GM21576 (cell line): ENCODE measurements around the gene BRF1.

ENCODE experiments used
- ATAC-seq: cut with Tn5 transposase; IDR thresholded peaks from one replicate; pipeline ENCODE4 v1.9.1; 2021; ENCODE audit warnings: mild to moderate bottlenecking, moderate library complexity; ENCODE audit not compliant: unreplicated experiment

Gene BRF1

DNA sequence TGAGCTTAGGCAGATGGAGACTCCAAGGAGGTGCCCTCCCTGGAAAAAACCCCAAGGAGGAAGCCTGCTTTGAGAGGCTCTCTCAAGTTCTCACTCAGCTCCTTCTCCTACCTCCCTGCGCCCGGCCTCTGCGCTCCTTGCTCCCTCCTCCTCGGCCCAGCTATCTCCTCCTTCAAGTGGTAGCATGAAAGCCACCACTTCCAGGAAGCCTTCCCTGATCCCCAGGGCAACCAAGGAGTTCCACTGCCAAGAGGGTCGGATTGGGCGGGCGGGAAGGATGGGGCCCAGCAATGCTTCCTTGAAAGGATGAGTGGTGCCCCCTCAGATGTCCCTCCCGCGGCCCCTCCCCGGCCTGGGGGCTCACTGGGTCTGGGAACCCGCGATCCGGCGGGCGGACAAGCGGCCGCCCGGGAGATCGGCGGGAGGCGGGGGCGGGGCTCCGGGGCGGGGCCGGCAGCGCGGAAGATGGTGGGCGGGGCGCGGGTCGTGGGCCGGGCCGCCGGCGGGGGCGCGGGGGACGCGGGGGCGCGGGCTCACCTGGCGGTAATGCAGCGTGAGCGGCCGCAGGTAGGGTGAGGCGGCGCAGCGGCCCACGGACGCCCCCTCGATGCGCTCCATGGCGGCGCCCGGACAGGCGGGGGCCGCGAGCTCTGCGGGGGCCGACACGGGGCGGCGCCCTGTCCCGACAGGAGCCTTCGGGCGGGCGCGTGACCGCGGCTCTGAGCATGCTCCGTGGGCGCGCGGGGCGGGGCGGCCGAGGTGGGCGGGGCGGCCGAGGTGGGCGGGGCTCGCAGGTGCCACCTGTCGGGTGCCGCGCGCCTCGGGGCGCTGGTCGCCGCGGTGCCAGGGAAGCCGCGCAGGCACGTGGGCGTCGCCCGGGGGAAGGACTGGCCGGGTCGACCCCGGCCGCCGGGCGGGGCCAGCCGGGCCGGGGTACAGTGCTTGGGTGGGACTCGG lies 119.9 kb downstream of the BRF1 start, which contains the start of gene NUDT14:
NUDT14 (minus strand) TSS at position 721 of the 957 bp plus-strand sequence; CDS start at position 618, 103 bp downstream.
- peak; percentile 35 for ATAC-seq

DNA sequence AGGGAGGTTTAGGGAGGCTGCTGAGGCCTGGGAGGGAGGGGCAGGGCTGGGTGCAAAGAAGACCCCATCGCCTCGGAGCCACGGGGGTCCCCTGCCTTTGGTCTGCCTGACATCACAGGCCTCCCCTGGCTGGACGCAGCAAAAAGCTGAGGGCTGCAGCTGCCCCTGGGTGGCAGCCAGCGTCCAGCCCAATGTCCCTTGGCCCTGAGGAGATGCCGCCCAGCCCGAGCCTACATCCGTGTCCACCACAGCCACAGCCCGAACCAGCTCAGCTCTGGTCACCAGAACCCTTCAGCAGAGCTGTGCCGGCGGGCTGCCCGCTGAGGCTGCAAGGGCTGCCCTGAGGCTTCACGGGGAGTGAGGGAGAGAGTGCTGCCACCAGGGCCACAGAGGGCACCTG lies 121.6 kb downstream of the BRF1 start:
- ATAC-seq = no peak

DNA sequence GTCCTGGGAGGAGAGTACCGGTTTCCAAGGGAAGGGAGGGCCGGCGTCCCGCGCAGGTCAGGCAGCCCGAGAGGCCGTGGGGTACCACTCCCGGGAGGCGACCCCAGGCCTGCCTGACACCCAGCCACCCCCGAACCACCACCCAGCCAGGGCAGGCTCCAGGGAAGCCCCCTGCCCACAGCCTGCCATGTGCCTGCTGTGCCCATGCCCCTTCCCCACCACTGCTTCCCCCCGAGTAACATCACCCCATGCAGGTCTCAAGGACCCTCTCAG lies 122.0 kb downstream of the BRF1 start:
- no peak for ATAC-seq

DNA sequence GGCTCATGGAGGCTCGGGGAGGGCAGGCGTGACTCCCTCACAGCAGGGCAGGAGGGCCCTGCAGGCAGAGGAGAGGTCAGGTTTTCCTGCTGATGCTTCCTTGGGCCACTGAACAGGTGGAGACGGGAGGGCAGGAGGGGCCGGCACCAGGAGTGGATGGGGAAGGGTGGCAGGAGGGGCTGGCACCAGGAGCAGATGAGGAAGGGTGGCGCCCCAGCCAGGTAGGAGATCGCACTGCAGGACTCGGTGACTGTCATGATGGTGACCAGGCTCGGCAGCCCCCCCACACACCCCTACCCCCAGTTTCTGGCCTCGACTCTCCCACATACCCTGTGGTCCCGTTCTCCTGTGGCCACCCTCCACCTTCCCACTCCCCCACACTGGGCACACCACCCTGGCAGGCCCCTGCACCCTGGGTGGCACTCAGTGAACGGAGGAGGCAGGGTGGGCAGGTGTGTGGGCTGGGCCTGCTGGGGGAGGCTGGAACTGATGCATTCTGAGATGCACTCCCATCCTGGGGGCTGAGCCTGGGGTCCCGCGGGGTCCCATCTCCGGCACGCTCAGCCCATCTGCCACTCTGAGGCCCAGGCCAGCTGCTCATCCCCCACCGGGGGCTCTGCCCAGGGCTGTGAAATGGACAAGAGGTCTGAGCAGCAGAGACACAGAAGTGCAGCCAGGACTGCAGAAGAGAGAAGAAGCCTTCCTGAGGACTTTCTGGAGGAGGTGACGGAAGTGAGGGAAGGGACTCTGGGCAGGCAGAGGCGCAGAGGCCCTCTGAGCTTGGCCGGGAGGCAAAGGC lies 122.5 kb downstream of the BRF1 start:
- no peak for ATAC-seq

DNA sequence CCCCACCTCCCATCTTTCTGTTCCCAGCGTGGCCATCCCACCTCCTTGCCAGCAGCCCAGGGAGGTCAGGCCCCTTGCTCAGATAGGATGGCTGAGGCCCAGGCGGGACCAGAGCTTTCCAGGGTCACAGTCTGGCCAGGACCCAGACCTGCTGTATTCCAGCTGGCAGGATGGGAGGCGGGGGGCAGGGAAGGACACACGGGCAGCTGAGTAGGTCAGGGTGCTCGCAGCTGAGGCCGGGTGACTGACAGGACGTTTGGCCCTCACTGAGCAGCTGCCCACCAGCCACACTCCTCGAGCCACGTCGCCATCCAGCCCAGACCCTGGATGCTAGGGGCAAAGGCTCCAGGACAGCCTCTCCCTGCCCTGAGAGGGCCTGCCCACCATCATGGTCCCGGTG lies 123.7 kb downstream of the BRF1 start:
- ATAC-seq = no peak

DNA sequence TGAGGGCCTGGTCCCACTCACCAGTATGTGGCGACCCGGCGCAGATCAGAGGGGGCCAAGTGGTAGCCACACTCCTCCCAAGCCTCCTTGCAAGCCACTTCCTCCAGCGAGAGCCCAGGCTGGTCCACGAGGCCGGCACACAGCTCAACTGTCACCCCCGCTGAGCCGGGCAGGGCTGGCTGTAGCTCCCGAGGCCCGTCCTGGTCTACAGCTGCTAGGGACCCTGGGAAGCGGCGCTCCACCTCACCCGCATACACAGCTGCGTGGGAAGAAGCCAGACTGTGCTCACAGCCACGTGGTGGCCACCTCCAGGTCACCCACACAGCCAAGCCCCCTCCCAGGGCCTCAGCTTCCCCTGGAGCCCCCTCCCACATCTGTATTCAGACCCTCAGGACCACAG lies 124.3 kb downstream of the BRF1 start:
- ATAC-seq = no peak

DNA sequence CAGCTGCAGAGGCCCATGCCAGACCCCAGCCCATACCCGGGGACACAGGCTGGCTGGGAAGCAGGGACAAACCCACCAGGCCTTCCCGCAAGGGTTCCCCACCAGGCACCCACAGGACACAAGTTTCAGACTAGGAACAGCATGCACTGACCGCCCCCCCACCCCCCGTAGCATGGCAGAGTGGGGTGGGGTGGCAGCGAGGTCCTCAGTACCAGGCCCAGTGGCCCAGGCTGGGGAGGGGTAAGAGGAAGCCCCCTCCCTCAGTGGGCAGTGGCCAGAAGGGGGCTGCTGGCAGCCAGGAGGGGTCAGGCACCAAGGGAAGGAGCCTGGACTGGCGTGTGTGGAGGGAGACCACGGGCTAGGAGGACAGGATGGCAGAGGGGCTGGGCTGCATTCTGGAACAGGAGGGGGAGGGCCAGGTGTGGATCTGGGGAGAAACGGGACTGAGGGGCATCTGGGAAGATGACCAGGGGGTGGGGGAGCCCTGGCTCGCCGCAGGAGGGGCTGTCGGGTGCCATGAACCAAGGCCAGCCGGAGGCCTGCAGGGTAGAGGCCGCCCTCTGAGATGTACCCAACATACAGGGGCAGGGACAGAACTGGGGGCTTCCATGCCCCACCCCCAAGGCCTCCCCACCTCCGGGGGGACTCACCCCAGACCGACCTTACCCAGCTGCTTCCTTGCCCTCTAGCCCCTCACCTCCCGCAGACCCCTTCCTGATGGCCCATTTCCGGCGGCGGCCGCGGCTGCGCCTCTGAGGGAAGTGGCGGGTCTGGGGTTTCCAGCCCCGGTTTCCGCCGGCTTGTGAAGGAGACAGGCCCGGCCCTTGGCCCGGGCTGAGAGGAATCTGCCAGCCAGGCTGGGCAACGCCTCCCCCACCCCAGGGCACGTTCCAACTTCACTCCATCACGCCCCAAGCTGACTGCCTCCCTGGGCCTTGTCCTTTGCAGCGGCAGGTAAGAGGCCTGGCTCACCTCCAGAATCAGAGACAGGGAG lies 126.6 kb downstream of the BRF1 start:
- ATAC-seq = no peak

DNA sequence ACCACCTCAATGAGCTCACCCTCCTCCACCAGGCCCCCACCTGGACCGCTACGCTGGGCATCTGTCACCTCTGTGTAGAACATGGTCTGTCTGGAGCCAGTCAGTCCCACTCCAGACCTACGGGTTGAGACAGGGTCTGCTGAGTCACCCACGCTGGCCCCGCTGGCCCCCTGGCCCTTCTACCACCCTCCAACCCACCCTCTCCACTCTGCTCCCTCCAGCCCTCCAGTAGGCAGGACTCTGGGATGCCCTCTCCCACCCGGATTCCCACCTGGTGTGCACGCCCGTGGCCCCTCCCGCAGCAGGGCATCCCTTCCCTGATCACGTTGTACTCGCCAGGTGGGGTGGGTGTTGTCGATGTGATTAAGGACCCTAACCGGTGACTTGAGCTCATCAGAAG lies 127.7 kb downstream of the BRF1 start:
- ATAC-seq = no peak

DNA sequence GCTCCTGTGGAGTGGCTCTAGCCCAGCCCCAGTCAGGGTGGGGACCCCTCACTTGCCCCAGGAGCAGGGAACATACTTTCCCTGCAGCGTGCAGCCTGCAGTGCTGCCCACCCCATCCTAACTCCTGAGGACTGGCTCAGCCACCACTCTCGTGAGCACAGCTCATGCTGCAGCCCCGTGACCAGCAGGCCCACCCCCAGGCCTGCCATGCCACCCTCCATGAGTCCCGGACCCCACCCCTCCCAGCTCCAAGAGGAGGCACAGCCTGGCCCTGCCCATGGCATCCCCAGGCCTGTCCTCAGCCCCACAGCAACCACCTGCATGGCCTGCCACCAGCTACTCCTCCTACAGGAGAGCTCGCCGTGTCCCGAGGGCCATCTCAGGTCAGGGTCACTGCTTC lies 128.3 kb downstream of the BRF1 start:
- no peak for ATAC-seq

DNA sequence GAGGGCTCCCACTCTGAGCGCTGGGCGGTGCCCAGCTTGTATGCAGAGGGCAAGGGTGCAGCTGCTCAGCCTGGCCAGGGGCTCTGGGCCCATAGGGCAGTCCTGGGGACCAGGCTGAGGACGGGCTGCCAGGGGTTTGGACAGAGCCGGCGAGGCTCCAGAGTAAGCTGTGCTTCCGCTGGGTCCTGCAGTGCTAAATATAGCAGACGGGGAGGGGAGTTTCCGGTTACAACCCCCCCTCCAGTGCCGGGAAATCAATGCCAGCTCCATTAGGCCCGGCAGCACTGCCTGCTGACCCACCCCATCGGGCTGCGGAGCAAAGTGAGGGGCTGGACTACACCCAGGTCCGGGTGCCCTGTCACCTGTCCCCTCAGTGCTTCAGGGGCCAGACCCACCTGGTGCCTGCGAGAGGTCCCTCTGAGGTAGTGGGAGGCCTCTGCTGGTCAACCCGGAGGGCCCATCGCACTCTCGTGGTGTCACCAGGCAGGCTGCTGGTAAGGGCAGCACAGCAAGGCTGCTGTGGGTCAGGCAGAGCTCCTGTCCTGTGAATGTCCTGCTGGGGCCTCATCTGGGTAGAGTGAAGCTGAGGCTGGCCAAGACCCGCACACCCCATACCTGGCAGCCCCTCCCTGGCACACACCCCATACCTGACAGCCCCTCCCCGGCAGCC lies 129.7 kb downstream of the BRF1 start:
- ATAC-seq = no peak

DNA sequence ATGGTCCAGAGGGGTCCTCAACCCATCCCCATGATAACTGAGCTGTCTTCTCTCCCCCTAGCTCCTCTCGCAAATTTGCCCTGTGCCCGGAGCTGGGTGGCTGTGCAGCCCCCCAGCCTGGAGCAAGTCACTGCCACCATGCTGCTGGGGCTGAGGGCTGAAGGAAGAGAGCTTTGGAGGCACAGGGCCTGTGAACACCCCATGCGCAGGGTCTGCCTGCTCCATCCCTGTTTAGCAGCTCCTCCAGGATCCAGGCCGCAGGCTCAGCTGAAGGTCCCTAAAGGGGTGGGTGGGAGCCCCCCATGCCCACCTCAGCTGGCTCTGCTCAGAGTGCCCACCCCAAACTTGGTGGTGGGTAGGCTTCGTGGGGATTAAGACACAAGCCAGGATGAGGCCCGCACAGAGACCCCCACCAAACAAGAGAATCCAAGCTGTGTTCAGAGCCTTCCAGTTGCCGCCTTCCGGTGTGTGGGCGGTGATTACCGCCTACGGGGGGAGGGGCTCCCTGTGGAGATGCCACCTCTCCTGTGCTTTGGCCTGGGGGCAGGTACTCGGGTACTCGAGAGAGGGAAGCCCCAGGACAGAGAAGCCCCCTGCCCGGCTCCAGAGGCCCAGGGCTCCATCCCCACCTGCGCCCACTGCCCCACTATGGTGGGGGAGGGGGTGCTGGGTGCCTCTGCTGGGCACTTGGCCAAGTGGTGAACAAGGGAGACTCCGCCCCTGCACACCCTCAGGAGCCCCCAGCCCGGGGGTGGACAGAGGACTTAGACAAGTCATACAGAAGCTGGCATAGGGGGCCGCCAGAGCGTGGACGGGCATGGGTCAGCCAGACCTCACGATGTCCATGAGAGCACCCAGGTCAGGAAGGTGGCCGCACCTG lies 130.8 kb downstream of the BRF1 start:
- ATAC-seq = no peak

DNA sequence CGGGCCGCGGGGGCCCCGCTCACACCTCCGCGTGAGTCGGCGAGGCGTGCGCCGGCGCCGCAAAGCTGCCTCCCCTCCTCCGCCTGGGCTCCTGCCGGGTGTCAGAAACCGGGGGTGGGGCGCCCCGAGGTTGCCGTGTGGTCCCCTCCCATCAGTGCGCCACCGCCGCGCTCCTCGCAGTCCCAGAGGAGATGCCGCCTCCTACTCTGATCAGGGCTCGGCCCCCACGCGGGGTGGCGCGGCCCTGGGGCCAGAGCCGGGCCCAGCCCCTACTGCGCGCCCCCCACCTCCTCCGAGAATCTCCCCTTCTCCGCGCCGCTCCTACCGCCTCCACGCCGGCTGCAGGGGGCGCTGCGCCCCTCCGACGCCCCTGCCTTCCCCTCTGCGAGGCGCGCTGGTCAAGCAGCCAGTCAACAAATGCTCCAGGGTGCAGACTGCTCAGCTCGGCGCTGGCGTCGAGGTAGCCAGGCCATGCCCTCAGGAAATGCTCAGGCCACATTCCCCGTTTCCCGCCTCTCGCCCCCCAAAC lies 131.8 kb downstream of the BRF1 start:
- no peak for ATAC-seq

DNA sequence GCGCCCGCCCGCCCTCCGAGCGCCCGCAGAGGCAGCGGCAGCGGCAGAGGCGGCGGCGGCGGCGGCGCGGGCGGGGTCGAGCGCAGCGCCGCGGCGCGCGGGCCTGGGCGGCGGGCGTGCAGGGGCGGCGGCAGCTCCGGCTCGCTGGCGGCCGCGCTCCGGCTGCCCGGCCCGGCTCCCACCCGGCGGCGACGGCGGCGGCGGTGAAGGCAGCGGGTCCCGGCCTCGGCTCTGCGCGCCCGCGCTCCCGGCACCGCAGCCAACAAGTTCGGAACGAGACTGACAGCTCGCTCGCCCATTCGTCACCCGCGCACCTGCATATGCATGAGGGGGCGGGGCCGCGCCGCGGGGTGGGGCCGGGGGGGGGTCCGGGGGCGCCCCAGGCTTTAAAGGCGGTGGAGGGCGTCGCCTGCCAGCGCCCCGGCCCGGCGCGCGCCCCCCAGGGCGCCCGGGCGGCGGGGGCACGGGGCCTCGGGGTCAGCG lies 132.3 kb downstream of the BRF1 start, which contains the start of gene JAG2:
JAG2 (minus strand) TSS at position 281 of the 483 bp plus-strand sequence. CDS start 356 bp downstream, outside the sequence.
- no peak for ATAC-seq

DNA sequence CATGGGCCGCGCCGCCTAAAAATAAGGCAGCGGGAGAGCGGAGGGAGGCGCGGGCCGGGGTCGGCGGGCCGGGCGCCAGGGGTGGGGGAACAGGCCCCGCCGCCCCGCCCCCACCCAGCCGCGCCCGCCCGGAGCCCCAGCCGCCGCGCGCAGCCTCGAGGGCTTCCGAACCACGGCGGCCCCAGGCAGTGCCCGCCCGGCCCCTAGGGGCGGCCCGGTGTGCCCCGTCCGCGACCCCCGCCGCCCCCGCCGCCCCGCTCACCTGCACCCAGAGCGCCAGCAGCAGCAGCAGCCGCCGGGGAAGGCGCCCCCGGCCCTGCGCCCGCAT lies 132.7 kb downstream of the BRF1 start:
- no peak for ATAC-seq

DNA sequence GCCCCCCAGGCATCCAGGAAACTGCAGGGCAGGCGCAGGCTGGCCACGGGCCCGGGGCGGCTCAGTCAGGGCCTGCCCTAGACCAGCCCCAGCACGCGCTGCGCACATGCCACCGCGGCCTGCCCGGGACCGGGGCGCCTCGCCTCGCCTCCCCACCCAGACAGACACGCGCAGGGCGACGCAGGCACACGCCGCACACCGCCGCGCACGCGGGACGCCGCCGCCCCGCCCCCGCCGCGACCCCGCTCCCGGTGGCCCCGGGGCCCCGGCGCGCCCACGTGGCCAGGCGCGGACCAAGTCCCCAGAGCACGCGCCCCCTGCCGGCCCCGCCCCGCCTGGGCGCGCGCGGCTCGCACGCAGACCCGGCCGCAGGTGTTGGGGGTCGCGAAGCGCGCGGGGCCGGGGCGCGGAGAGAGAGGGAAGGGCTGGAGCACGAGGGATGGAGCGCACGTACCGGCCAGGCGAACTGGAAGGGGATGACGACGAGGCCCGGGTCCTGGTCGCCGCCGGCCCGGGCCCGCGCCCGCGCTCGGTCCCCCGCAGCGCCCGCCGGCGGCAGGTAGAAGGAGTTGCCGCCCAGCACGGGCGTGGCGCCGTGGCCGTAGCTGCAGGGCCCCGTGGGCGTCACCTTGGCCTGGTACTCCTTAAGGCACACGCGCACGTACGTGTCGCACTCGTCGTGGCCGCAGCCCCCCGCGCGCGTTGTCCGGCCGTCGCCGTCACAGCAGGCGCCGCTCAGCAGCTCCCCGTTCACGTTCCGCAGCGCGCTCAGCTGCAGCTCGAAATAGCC lies 133.3 kb downstream of the BRF1 start:
- no peak for ATAC-seq

DNA sequence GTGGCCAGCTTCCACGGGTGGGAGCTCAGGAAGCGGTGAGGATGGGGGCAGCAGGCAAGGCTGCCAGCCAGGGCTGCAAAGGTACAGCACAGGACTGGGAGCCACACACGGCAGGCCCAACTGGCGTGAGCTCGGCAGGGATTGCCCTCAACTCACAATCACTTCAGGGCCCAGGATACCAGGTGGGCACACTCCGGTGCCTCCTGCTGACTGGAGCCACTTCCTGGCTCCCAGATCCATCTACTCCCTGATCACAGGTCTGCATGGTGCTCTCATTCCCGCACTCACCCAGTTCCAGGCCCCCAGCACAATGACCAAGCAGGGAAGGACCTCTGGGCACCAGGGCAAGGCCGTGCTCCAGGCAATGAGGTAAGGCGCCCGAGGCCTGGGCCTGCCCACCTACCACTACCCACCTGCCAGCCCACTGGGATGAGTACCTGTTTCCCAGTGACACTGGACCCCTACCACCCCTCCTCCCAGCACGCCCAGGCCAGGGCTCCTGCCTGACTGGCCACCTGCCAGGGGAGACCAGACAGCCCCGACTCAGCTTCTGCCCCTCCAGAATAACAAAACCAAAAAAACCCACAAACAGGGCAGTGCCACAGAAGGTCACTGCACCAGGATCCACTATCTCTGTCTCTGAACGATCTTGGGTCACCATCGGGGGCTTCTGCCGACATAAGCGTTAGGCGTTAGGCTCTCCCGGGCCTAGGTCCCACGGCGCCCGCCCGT lies 134.1 kb downstream of the BRF1 start:
- ATAC-seq = no peak

DNA sequence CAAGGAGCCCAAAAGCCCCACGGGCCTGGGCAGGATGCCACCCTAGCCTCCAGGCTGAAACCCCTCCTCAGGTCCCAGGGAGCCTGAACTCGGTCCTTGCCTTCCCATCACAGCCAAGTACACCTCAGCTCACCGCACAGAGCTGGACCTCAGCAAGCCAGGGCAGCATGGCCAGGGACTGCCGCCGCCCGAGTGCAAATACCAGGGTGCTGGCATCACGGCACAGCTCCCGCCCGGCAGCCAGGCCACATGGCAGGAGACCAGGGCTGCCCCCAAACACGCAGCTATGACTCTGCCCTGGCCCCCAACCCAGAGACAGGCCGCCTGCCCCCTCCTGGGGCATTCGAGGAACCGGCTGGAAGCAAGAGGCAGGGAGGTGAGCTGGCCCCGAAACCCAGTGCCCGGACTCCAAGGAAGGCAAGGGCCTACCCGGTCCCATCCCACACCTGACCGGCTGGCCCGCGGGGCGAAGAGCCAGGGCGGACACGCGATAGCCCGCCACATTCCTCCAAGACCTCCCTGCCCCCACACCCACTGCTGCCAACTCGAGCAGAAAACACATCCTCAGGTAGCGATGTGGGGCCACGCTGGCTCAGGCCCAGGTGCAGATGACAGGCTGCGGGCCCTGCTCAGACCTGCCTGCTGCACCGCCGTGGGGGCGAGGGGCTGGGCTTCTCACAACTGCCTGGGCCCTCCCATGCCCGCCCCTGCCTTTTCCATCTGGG lies 134.9 kb downstream of the BRF1 start:
- no peak for ATAC-seq
